NCI-H748 (cell line): ENCODE results near the gene MAFB.

Source experiments
- DNase-seq: peaks from one replicate; lab custom pipeline; 2025; ENCODE audit not compliant: unreplicated experiment; lab: John Stamatoyannopoulos, UW

MAFB gene

GRCh38 chr20:40682104-40682981, 6.7 kb downstream of the MAFB start:
- DNase-seq: no peak

GRCh38 chr20:40681684-40682083, 7.4 kb downstream of the MAFB start:
- DNase-seq: no peak

GRCh38 chr20:40681165-40681564, 7.9 kb downstream of the MAFB start:
- DNase-seq: no peak

- no peak for DNase-seq
These were observed 8.7 kb downstream of the MAFB start for GRCh38 chr20:40680161-40680959.

- no peak for DNase-seq
These were observed 9.9 kb downstream of the MAFB start for GRCh38 chr20:40679184-40679583.

- peak; percentile 37 for DNase-seq
These were observed 10.7 kb downstream of the MAFB start for GRCh38 chr20:40678286-40678875.

GRCh38 chr20:40677343-40677924, 11.6 kb downstream of the MAFB start:
- no peak for DNase-seq

GRCh38 chr20:40676491-40677269, 12.4 kb downstream of the MAFB start:
- DNase-seq: no peak

- no peak for DNase-seq
These were observed 13.3 kb downstream of the MAFB start for GRCh38 chr20:40675599-40676221.

GRCh38 chr20:40673442-40673841, 15.6 kb downstream of the MAFB start:
- DNase-seq: peak; percentile 62

GRCh38 chr20:40672095-40672494, 16.9 kb downstream of the MAFB start:
- DNase-seq: no peak

GRCh38 chr20:40670253-40670652, 18.8 kb downstream of the MAFB start:
- DNase-seq: no peak

- DNase-seq: no peak
These were observed 19.3 kb downstream of the MAFB start for GRCh38 chr20:40669692-40670091.

- no peak for DNase-seq
These were observed 20.4 kb downstream of the MAFB start for GRCh38 chr20:40668449-40669228.

- no peak for DNase-seq
These were observed 21.5 kb downstream of the MAFB start for GRCh38 chr20:40667503-40667902.

- DNase-seq: no peak
These were observed 22.7 kb downstream of the MAFB start for GRCh38 chr20:40666336-40666735.

- no peak for DNase-seq
These were observed 24.1 kb downstream of the MAFB start for GRCh38 chr20:40664891-40665290.

GRCh38 chr20:40663991-40664880, 24.8 kb downstream of the MAFB start:
- peak; percentile 93 for DNase-seq
